Activated naive CD4-positive, alpha-beta T cell treated with anti-CD3 and anti-CD28 coated beads, Interleukin-2, amount 50 U/mL, for 16 hours (primary cell): ENCODE measurements around the gene GRPR.
"Not testable (repeated sequence)": the region's sequence is repeated elsewhere in the genome, so short reads cannot be mapped to it uniquely, and the experiment has no call there.

Experiments
- DNase-seq: peaks from one replicate; pipeline ENCODE4 v3.0.0-alpha.2; 2020

Gene GRPR

DNA sequence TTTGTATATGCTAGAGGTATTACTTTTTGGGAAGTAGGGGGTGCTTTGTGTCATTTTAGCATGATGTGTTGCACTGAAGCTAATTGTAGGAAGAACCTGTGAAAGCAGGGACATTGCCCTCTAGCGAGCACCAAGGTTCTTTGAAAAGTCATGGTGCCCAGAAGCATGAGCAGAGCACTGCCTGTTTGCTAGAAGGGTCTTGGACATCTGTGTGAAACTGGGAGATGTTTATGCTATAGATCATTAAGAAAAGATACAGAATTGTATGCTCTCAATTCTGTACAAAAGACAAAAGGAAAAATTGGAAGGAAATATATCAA lies 14.7 kb downstream of the GRPR start:
- DNase-seq, result no peak

GRCh38 chrX:16140448-16140847 lies 17.1 kb downstream of the GRPR start:
- DNase-seq, result no peak

- DNase-seq, result no peak
Measured at GRCh38 chrX:16140983-16141382, 17.6 kb downstream of the GRPR start.

- no peak for DNase-seq
Measured at GRCh38 chrX:16141422-16142245, 18.3 kb downstream of the GRPR start.

DNA sequence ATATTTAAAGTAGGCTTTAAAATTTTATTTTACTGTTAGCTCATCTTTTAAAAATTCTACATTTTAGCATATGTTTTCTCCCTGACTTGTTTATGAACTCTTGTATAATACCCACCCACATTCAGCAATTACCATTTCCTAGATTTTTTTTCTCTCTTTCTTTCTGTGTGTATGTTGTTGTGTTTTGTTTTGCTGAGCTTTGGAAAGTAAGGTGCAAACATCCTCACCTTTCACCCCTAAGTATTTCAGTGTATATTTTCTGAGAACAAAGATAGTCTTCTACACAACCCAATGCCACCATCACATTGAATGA lies 18.8 kb downstream of the GRPR start:
- no peak for DNase-seq

GRCh38 chrX:16143968-16144367 lies 20.6 kb downstream of the GRPR start:
- DNase-seq, result no peak

GRCh38 chrX:16144420-16144819 lies 21.1 kb downstream of the GRPR start:
- no peak for DNase-seq

GRCh38 chrX:16145093-16145492 lies 21.7 kb downstream of the GRPR start:
- not testable (repeated sequence) for DNase-seq

DNA sequence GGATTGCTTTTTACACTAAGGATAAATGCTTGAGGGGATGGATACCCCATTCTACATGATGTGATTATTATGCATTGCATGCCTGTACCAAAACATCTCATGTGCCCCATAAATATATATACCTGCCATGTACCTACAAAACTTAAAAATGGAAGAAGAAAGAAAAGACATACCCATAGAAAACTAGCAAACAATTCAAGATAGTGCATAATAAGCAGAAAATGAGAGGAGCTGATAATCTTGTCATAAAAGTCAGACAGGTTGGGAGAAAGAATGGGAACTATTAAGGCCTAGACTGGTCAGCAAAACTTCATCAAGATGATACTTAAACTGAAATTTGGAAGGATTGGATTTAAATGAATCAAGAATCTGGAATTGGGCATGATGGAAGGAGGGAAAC lies 22.3 kb downstream of the GRPR start:
- DNase-seq, result no peak

DNA sequence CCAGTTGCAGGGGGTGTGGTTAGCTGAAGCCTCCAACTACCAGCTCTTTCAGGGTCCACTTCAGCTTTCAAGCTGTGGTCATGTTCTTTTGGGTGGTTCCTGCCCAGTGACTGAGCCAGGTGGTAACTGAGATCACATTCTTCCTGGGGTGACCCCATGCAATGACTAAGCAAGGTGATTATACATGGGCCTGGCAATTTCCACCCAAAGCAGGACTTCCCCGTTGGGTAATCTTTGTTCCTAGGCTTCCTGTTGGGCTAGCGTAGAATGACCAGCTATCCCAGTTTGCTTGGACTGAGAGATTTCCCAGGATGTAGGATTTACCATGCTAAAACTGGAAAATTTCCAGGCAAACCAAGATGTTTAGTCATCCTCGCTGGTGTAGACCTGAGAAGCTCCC lies 25.5 kb downstream of the GRPR start:
- DNase-seq, result no peak

- no peak for DNase-seq
Measured at GRCh38 chrX:16155581-16156096, 32.3 kb downstream of the GRPR start.

DNA sequence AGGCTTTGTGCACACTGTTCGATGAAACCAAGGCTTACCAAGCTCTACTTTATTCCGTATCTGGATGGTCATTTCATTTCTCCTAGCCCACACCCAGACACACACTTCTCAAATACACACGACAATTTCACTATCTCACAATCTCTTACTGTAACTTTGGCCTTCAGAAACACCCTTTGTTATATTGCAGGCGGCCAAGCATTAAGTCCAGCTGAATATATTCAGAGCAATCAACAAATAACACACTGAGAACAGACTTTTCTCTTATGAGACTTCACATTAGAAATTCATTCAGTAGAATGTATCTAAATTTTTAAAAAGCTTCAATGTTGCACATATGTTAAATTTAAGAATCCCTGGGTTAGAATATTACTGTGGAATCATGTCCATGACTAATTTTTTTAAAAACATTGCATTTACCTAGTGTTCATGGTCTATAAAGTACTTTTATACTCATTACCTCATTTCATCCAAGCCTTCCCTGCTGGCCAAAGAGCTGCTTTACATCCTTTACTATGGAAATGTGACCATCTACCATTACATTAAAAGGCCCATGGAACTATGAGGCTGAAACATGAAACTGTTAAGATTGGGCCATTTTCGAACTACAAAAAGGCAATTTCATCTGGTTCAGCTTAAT lies 33.4 kb downstream of the GRPR start:
- no peak for DNase-seq

- no peak for DNase-seq
Measured at GRCh38 chrX:16160729-16161128, 37.4 kb downstream of the GRPR start.

DNA sequence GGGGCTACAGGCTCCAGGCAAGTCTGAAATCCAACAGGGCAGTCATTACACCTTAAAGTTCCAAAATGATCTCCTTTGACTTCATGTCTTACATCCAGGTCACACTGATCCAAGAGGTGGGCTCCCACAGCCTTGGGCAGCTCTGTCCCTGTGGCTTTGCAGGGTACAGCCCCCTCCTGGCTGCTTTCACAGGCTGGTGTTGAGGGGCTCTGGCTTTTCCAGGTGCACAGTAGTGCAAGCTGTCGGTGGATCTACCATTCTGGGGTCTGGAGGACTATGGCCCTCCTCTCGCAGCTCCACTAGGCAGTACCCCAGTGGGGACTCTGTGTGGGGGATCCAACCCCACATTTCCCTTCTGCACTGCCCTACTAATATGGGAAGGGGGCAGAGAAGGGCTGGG lies 37.8 kb downstream of the GRPR start:
- DNase-seq, result not testable (repeated sequence)

DNA sequence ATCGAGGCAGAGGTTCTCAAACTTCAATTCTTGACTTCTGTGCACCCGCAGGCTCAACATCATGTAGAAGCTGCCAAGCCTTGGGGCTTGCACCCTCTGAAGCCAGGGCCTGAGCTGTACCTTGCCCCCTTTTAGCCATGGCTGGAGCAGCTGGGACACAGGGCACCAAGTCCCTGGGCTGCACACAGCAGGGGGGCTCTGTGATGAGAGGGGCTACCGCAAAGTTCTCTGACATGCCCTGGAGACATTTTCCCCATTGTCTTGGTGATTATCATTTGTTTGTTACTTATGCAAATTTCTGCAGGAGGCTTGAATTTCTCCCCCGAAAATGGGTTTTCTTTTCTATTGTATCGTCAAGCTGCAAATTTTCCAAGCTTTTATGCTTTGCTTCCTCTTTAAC lies 39.0 kb downstream of the GRPR start:
- DNase-seq, result no peak

DNA sequence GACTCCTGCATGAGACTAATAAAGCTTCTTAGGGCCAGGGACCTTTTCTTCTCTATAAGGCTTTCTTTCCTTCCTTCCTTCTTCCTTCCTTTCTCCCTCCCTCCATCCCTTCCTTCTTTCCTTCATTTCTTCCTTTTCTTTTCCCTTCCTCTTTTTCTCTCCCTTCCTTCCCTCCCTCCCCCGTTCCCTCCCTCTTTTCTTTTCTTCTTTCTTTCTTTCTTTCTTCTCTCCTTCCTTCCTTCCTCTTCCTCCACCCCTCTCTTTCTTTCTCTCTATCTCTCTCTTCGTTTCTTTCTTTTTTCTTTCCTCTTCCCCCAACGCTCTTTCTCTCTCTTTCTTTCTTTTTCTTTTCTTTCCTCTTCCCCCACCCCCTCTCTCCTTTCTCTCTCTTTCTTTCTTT lies 41.4 kb downstream of the GRPR start:
- DNase-seq, result no peak

DNA sequence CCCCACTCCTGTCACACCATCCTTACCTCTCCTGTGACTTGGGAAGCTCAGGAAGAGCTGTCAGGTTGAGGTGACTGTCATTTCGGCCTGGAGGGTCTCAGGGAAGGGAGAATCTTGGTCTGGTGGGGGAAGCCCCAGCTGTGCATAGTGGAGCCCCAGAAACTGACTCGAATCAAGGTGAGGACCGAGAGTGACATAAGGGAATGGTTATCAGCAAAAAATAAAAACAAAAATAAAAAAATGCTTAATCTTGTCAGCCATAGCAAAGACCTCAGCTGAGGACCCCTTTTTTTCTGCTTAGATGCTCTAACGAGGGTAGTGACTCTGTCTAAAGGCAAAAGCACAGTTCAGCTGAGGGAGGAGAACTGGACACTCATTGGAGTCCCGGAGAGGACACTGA lies 43.8 kb downstream of the GRPR start, which contains the start of gene MAGEB17:
Gene MAGEB17 (plus strand): TSS at position 301 of the 400 bp plus-strand sequence. CDS start 2,902 bp downstream, outside the sequence.
- DNase-seq, result no peak

- no peak for DNase-seq
Measured at GRCh38 chrX:16171039-16171438, 47.7 kb downstream of the GRPR start.

GRCh38 chrX:16171944-16172343 lies 48.6 kb downstream of the GRPR start:
- no peak for DNase-seq

DNA sequence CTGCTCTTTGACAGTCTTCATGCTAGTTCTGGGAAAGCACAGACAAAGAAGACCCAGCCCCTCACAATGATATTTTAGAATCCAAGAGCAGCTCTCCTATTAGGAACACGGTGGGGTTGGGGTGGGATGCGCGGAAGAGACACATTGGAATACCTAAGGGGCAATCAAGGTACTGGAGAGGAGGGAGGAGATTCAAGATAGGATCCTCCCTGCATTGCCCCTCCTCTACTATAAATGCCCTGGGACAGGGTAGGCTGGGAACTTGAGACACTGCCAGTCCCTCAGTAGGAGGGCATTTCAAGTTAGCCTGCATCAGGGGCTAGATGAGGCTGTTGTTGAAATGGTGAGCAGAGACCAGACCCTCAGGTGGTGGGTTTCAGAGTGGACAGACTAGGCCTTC lies 49.0 kb downstream of the GRPR start:
- DNase-seq, result no peak

- DNase-seq, result no peak
Measured at GRCh38 chrX:16175329-16176061, 52.1 kb downstream of the GRPR start.

DNA sequence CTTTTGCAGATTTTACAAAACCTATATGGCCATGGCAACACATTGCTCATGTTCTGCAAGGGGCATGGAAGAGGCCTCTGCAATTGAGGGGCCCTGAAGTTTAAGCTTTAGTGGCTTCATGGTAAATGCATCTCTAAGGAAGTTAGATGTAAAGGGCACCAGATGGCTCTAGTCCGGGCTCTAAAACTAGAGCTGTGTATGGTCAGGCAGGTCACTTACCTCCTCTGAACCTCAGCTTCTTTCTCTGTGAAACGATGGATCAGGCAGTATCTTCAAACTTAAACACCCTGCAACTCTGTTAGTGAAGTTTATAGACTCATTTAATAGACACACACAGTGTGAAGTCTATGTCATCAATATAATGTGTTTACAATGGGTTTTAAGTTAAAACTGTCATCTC lies 53.9 kb downstream of the GRPR start:
- DNase-seq, result no peak

DNA sequence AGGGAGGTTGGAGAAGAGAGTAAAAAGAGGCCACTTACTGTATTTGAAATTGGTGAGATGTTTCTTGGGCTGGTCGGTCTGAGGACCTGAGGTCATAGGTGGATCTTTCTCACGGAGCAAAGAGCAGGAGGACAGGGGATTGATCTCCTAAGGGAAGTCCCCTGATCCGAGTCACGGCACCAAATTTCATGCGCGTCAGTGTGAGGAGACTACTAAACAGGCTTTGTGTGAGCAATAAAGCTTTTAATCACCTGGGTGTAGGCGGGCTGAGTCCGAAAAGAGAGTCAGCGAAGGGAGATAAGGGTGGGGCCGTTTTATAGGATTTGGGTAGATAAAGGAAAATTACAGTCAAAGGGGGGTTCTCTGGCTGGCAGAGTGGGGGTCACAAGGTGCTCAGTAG lies 60.5 kb downstream of the GRPR start:
- DNase-seq, result not testable (repeated sequence)

DNA sequence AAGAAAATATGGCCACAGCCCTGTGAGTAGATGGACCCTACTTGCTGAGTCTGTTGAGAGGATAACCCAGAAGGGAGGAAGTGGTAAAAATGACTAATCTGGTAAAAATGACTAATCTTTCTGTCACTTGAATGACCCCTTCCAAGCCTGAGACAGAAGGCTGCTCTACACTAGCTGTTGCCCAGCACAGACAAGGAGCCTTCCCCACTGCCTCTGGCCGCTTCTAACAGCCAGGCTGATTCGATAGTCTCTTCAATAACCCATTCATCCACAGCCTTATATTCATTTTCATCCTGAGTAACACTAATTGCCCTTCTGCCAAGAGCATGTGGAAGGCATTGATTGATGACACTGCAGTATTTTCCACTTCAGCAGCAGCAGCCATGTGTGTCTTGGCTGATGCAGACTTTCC lies 62.4 kb downstream of the GRPR start:
- no peak for DNase-seq
